HG02981 (cell line): ENCODE measurements around the gene RMI1.
A peak's percentile ranks its signal among the peaks of the same experiment; 100 is the strongest.

Source experiments
- ATAC-seq: cut with Tn5 transposase; IDR thresholded peaks from one replicate; pipeline ENCODE4 v1.9.1; 2021; ENCODE audit warnings: mild to moderate bottlenecking, moderate library complexity; ENCODE audit not compliant: unreplicated experiment

Gene RMI1

GRCh38 chr9:83967073-83967472 lies 13.5 kb upstream of the RMI1 start:
- ATAC-seq: no peak

DNA sequence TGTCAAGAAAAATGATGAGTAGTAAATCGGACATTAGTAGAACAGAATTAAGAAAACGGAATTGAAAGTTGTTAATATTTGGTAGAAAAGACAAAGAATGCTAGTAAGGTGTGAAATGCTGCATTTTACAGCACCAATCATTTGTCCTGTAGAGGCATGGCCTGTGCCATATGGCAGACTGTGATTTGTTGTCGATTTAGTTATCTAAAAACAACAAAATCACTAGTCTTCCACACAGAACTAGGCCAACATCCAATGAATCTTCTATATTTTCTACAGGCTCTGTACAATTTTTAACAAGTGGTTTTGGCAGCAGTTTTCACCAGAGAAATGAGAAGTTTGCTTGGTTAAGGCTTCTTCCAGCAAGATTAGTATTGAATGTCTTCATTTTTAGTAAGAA lies 11.0 kb upstream of the RMI1 start:
- ATAC-seq: no peak

- no peak for ATAC-seq
Observed at GRCh38 chr9:83971485-83971884, 9.1 kb upstream of the RMI1 start.

DNA sequence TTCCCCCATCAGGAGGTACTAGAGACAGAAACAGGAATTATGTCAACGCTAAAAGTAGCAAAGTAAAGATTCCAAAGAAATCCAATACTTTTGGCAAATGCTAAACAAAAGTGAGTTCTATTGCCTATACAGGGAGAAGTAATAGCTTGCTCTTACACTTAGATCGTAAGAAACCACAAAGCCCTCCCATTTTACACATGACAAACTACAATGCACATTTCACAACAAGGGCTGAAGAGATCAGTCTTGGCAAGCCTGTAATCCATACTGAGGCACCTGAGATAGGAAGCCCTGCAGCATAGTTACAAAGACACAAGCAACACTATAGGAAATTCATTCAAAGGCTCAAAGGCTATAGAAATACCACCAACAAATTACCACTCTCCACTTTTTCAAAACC lies 8.3 kb upstream of the RMI1 start:
- ATAC-seq: no peak

GRCh38 chr9:83975300-83975699 lies 5.3 kb upstream of the RMI1 start:
- ATAC-seq: no peak

GRCh38 chr9:83976372-83976771 lies 4.2 kb upstream of the RMI1 start:
- no peak for ATAC-seq

- ATAC-seq: no peak
Observed at GRCh38 chr9:83977196-83977595, 3.4 kb upstream of the RMI1 start.

GRCh38 chr9:83978992-83979811 lies 1.4 kb upstream of the RMI1 start:
- ATAC-seq: no peak

DNA sequence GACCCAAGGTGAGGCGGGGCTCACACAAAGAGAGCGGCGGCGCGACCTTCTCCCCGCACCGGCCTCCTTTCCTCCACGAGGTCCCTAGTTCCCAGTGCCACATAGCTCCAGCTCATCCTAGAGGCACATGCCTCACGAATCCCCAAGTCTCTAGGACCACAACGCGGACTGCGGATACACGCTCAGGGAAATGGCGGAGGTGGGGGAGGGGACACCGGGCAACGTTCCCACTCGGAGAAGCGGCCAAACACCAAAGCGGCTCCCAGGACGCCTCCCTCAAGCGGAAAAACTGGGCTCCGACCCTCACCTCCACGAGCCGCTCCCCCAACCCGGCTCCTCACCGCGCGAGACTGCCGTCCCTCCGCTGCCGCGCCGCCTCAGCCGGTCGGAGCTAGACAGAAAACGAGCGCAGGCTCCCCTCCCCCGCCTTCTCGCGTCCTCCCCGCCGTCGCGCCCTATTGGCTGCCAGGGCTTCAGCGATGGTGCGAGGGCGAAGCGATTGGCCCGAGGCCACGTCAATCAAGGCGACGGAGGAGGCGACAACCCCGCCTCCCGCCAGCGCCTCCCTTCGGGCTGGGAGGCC lies 702 bp upstream of the RMI1 start, which contains the start of gene HNRNPK:
Gene HNRNPK, minus strand, starts transcription at position 404 of the 583 bp plus-strand sequence. CDS start 1,963 bp downstream, outside the sequence.
- ATAC-seq: peak; percentile 78

DNA sequence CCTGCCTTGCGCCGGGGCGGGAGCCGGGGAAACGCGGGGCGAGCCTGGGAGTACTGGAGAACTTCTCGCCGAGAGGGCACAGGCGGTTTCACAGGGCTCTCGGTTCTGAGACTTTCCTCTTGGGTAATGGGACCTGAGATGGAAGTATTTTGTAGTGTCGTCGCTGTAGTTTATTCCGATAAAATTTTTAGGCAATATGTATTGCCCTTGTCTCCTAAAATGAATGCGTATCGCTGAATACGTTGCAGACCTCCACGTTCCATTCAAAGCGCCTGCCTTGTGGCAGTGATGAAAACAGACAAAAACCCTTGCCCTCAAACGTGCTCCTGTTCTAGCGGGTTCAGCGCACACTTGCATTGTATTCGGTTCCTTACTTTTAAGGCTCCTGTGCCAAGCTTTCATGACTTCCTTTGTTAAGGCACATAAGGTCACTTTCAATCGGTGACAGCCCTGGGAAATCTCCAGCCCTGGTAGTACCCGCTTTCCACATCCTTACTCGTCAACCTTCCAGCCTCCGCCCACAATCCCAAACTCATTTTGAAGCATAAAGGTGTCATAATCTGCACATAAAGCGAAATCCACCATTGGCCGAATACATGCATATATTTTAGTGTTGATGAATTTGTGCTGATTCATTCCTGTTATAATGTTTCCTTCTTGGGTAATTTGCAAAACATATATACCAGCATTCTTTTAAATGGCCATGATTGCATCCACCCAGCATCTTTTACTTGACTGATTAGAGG lies 694 bp downstream of the RMI1 start:
- peak; percentile 10 for ATAC-seq

- no peak for ATAC-seq
Observed at GRCh38 chr9:83986195-83986594, 5.6 kb downstream of the RMI1 start.

DNA sequence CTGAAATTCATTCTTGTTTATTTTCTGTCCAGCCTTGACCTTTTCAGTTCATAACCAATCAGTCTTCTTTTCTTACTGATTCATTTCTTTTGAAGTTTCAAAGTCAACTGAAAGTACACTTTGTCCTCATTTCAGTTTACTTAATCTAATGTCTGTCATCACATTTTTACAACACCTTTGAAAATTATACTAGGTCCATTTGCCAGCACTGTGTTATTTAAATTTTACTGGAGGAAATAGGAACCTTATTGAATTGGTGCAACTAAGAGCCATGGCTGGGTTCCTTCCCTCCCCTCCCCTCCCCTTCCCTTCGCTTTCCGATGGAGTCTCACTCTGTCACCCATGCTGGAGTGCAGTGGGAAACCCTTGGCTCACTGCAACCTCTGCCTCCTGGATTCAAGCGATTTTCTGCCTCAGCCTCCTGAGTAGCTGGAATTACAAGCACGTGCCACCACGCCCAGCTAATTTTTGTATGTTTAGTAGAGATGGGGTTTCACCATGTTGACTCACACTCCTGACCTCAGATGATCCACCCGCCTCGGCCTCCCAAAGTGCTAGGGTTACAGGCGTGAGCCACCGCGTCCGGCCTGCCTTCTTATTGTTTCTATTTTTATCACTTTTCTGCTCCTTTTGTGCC lies 6.3 kb downstream of the RMI1 start:
- no peak for ATAC-seq

DNA sequence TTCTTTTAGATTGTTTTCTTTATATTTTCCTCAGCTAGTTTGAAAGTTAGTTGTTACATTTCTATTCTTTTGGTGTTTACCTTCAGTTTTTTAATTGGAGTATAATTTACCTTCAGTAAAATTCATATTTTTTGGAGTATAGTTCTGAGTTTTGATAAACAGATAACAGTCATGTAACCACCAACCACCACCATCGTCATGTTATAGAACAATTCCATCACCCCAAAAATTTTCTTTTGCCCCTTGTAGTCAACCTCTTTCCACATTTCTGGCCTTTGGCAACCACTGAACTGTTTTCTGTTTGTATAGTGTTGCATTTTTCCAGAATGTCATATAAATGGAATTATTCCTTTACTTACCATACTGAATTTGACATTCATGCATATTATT lies 6.8 kb downstream of the RMI1 start:
- ATAC-seq: no peak

- ATAC-seq: no peak
Observed at GRCh38 chr9:83988411-83988810, 7.8 kb downstream of the RMI1 start.

- ATAC-seq: no peak
Observed at GRCh38 chr9:83991355-83991754, 10.8 kb downstream of the RMI1 start.

GRCh38 chr9:83992407-83992806 lies 11.8 kb downstream of the RMI1 start:
- ATAC-seq: no peak

DNA sequence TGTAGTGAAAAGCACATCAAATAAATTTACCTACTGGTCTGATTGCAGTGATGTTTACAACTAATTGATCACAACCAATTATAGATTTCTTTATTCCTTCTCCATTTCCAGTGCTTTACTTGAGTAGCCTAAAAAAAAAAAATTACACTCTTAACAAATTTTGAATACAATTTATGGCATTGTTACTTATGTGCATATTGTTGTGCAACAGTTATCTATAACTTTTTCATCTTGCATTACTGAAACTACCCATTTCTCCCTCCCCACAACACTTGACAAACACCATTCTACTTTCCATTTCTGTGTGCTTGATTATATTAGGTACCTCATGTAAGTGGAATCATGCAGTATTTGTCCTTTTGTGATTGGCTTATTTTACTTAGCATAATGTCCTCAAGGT lies 12.3 kb downstream of the RMI1 start:
- ATAC-seq: no peak

DNA sequence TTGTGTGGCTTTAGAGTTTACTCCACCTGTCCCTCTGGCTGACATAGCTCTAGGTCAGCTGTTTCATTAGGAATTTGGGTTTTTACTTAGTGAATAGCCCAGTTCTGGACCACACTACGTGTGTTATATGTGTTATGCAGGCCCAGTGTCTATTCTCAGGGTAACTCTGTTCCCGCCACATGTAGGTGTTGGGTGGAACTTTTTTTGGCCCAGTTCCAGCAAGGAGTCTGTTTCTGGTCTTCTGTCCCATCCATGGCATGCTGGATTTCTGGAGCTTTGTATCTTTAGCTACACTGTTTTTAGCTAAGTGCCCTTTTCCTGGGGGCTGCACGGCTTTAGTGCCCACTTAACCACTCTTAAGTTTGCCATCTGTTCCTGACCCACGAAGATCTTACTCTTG lies 15.5 kb downstream of the RMI1 start:
- no peak for ATAC-seq

GRCh38 chr9:83999141-83999918 lies 18.7 kb downstream of the RMI1 start:
- ATAC-seq: no peak

- no peak for ATAC-seq
Observed at GRCh38 chr9:84000186-84000585, 19.6 kb downstream of the RMI1 start.

- no peak for ATAC-seq
Observed at GRCh38 chr9:84001621-84002020, 21.0 kb downstream of the RMI1 start.
